Glomerular visceral epithelial cell (primary cell): ENCODE data around the gene SLA2.
"Not testable (repeated sequence)": the region's sequence is repeated elsewhere in the genome, so short reads cannot be mapped to it uniquely, and the experiment has no call there.

ENCODE experiments used
- DNase-seq: peaks from one replicate; pipeline ENCODE4 v3.0.0-alpha.2; 2016; ENCODE audit errors: extremely low spot score

Gene SLA2, protein sequence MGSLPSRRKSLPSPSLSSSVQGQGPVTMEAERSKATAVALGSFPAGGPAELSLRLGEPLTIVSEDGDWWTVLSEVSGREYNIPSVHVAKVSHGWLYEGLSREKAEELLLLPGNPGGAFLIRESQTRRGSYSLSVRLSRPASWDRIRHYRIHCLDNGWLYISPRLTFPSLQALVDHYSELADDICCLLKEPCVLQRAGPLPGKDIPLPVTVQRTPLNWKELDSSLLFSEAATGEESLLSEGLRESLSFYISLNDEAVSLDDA

DNA sequence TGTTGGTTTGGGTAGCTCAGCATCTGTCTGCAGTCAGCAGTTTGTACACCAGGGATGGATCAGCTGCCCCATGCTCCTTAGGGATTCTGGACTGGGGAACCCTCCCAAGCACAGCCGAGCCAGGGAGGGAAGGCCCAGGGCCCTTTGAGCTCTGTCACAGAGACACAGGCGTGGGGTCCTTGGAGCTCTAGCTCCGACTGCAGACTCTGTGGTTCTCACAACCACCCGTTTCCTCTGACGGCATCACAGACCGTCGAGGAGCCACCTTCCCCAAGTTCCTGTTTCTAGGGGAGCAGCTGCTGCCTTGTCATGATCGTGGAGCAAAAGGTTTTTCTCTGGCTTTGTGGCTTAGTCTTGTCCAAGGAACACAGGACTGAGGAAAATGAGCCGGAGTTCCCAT is at the start of gene SLA2:
Gene SLA2, minus strand, starts transcription at position 199 of the 400 bp plus-strand sequence. CDS start 4,861 bp downstream, outside the sequence.
- no peak for DNase-seq

DNA sequence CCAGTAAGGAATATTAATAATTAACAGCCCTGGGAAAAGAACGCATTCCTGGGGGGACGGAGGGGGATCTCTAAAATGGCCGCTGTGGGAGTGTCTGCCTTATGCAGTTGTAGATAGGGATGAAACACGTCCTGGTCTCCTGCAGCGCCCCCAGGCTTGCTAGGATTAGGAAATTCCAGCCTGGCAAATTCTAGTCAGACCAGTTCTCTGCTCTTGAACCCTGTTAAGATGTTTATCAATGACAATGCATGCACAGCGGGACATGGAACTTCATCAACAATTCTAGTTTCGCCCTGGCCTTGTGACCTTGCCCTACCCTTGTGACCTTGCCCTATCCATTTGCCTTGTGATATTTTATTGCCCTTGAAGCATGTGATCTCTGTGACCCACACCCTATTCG is 49.5 kb upstream of the SLA2 start:
- not testable (repeated sequence) for DNase-seq

DNA sequence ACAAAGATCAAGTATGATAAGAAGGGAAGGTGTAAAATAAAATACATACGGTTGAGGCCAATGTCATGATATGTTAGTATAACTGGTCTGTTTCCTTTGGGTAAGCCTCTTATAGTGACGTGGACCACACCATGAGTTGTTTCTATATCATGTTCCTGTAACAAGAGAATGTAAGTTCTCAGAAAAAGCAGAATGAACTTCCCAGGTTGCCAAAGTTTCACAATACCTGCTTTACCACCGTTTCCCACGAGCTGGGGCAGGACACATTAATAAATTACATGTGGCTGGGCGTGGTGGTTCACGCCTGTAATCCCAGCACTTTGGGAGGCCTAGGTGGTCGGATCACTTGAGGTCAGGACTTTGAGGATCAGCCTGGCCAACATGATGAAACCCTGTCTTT is 42.6 kb upstream of the SLA2 start:
- DNase-seq: no peak

DNA sequence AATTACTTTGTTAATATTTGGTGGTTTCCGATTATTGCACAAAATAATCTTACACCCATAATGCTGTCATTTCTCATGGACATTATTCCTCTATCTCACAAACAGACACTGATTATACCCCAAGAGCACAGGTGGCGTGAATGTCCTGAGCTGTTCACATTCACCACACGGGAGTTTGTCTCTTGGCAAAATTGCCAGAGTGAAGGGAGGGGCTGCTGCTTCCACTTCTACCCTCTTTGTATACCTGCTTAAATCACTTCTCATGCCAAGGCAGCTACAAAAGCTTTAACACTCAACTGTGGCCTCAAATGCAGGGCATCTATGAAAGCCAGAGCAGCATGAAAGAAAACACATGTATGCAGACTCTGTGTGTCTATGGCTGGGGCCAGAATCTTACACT is 41.9 kb upstream of the SLA2 start:
- DNase-seq: no peak

DNA sequence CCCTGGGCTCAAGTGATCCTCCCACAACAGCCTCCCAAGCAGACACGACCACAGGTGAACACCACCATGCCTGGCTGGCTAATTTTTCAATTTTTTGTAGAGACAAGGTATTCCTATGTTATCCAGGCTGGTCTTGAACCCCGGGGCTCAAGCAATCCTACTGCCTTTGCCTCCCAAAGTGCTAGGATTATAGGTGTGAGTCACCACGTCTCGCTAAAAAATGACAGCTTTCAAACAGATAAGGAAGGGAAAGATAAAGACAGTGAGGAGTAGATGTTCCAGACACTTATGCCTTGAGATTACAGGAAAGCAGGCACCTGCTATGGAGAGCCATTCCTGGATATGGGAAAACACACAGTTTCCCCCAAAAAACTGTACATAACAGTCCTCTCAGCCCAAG is 40.9 kb upstream of the SLA2 start:
- DNase-seq: no peak

DNA sequence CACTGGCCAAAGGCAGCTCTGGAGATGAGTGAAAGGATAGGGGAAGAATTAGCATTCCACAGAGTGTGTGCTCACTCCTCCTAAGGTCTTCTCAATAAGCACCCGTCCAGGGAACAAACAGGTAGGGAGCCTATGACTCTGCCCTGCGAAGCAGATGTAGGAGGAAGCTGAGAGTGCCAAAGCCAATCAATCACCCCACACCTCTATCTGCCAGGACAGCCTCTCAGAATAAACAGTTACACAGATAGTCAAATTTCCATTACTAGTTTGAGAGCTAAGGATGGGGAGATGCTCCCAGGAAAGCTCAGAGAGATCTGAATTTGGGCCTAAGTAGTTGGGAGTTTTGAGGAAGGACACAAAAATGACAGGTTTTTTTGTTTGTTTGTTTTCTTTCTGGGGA is 40.5 kb upstream of the SLA2 start:
- no peak for DNase-seq

DNA sequence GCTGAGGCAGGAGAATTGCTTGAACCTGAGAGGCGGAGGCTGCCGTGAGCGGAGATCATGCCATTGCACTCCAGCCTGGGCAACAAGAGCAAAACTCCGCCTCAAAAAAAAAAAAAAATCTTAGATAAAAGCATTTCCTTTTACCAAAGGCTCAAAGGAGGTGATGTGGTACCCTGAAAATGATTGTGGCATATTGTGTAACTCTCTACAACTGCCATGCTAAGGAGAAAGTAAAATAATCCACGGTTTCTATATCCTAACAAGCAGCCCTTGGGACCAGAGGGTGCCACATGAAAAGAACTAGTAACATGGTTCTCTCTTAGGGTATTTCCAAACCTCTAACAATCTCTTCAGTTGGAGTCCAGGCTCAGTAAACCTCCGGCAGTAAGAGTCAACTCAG is 38.8 kb upstream of the SLA2 start:
- no peak for DNase-seq

DNA sequence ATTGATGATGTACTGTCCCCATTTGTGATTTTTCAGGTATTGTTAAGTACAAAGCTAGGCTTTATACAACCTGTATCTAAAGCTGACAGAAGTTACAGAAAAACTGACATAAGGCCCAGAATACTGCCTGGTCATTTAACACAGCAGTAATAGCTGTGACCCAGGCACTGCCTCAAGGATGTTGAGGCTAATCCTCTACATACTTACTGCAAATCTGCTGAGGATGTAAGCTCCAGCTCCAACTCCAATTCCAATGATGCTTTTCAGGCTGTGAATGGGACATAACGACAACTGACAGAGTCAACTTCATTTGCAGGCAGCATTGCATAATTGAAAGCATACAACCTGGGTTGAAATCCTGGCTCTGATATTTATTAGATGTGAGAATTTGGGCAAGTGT is 36.3 kb upstream of the SLA2 start:
- no peak for DNase-seq

DNA sequence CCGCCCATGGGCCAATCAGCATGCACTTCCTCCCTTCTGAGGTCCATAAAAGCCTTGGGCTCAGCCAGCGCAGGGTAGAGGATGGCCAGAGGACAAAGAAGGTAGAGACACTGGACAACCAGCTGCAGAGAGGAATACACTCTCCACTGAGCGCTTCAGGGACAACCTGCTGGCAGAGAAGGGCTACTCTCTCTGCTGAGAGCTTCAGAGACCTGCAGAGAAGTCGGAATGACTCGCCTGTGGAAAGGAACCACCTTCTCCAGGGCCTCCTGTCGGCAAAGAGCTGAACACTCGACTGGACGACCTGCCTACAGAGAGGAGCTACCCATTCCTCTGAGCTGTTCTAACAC is 31.4 kb upstream of the SLA2 start:
- DNase-seq: no peak

DNA sequence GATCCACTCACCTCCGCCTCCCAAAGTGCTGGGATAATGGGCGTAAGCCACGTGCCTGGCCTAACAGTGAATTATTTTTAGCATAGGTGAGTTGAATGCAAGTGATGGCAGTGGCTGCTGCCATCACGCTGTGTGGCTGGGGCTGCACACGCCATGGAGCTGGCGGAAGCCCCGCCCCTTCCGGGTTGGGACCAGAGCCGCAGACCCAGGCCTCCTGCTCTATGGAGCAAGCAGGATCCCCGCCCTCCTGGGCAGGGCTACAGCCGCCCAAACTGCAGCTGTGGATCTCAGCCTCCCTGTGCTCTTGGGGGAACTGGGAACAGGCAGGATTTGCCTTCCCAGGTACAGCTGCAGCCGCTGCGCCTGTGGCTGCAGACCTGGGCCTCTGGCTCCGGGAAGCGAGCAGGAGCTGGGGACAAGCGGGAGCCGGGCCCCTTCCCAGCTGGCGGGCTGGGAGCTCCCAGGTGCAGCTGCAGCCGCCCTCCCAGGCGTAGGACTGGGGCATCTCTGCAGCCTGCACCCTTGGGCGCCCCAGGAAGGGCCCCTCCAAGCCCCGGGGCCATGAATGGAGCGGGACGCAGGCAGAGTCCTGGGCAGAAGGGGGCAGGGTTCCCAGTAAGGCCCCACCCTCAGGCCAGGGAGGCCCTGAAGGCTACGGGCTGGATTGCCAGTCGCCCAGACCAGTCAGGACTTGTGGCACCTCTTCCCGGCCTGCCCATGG is 30.9 kb upstream of the SLA2 start:
- no peak for DNase-seq

DNA sequence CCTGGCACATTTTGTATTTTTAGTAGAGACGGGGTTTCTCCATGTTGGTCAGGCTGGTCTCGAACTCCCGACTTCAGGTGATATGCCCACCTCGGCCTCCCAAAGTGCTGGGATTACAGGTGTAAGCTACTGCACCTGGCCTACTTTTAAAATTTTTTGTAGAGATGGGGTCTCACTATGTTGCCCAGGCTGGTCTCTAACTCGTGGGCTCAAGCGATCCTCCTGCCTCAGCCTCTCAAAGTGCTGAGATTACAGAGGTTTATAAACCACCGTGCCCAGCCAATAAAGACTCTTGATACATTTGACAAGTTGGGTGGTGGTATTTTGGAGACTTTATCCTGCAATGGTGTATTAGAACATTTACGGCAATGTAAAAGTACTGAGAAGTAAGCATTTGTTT is 29.5 kb upstream of the SLA2 start:
- DNase-seq: not testable (repeated sequence)

DNA sequence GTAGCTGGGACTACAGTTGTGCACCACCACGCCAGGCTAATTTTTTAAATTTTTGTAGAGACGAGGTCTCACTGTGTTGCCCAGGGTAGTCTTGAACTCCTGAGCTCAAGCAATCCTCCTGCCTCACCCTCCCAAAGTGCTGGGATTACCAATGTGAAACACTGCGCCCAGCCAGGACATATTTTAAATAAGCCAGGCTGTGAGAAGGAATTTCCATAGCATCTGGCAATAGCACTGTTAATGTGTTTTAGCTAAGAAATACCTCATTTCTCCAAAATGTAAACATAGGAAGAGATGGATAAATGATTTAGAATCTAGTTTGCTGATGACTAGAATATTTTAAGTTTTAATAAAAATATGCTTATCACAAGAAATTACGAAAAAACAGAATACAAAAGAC is 27.0 kb upstream of the SLA2 start:
- no peak for DNase-seq

DNA sequence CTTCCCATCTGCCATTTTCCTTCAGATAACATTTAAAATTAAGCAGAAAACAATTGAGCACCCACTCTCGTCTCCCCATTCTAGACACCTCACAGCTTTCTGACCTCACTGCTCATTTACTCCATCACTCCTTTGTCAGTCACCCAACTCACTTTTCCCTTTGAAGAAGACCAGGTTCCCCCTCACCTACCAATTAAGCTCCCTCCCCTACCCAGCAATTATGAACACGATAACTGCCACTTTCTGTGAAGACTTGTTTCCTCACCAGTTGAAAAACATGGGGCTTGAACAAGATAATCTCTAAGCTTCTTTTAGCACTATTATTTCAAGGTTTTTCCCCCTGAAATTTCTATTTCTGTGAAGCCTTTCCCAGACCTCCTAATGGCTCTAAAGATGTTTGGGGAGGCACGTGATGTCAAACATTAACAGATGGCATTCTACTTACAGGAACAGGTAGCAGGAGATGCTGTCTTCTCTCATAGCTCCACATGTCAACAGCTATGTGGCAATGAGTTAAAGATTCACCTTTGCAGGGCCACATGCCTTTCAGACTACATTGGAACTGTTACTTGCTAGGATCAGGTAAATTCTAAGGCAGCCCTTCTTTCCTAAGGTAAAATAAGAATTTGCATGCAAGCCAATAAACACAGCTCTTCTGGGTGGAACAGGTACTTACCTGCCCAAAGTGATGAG is 24.8 kb upstream of the SLA2 start:
- DNase-seq: no peak

DNA sequence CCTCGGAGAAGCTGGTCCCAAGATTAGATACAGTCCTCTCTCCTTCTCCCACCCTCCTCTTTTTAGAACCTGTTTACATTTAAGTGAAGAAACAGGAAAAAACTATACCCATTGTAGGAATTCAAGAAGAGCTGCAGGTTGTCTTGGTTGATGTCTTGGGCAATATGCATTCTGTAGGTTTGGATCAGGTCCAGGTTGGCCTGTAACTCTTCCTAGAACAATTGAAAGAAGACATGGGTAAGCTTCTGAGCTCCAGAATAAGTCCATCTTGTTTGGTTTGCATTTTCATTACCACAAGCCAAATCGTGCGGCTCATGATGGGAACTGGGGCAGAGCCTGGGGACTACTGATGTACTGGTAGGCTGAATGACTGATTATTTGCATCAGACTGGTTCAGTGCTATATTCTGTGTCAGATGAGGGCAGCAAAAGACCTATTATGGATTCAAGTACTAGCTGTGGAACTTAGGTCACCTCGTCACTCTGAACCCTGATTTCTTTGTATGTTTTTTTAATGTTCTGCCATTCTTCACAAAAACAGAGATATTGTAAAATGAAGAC is 20.3 kb upstream of the SLA2 start:
- DNase-seq: no peak

DNA sequence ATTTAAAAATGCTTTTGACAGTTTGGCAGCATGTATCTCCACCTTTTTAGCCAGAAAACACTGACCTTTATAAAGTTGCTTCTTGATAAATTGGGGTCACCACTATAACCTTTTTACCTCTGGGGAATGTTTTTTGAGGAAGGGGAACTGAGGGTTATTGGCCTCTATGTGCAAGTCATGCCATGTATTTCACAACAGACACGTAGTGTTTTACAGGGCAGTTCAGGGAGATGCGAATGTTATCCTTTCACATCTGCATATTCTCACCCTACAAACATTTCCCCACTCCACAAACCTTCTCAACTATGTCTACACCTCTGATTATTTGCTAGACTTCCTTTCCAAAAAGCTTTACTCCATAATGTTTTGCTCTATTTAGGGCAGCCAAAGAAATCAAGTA is 17.0 kb upstream of the SLA2 start:
- DNase-seq: no peak

DNA sequence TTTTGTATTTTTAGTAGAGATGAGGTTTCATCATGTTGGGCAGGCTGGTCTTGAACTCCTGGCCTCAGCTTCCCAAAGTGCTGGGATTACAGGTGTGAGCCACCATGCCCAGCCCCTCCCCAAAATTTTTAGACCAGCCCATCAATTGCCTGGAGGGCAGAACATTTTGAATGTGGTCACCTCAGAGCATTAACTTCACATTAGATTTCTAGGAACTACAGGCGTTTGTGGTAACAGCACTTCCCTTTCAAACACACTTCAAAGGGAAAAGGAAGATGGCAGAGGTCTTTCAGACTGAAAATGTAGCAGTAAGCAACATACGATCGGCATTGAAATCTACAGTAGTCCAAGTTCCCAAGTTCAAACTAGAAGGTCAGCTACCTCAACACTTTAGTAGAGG is 12.3 kb upstream of the SLA2 start:
- DNase-seq: no peak

DNA sequence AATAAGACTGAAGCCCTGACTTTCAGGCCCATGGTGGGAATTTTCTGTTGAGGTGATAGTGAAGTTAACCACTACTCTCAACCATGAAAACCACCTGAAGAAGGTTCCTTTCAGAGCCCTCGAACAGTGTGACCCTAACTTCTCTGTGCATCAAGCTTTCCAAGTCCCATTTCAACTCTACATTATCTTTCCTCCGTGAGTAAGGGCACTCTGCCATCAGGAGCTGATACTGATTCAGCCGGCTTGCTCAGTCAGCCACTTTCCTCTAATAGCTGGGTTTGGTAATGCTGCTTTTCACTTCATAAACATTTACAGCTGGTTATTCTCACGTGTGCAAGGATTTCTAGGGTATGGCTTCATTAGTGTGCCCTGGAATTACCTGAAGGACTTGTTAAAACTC is 10.7 kb upstream of the SLA2 start:
- DNase-seq: no peak

DNA sequence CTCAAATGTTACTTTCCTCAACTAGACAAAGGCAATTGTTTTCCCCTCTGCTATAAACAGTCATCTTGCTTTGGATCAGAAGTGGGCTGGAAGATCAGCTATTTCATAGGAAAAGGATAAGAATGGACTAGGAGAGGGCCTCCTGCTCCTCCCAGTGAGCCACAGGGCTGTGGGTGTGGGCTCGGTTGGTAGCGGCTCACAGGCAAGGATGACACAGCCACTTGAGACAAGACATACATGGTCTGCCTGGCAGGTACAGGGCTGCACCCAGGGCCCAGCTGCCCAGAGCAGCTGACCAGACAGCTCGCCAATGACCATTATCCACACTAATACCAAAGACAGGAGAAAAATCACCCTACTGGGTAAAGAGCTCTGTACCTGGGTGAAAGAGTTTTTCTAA is 9.0 kb upstream of the SLA2 start:
- DNase-seq: no peak

DNA sequence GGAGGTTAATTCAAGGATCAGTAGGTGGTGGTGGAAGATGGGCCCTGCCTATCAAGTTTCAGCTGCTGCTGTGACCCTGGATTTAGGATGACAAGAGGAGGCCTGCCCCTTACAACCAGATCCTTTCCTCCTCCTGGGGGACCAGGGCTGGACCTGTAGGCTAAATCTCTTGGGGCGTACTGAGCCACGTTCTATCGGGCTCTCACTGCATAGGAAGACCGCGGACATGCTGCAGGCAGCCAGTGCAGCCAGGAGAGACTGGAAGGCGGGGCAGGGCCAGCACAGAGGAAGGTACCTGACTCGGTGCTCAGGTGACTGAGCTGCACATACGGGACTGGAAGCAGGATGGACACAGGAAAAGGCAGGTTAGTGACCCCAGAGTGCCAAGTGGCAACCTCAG is 8.5 kb upstream of the SLA2 start:
- DNase-seq: no peak

DNA sequence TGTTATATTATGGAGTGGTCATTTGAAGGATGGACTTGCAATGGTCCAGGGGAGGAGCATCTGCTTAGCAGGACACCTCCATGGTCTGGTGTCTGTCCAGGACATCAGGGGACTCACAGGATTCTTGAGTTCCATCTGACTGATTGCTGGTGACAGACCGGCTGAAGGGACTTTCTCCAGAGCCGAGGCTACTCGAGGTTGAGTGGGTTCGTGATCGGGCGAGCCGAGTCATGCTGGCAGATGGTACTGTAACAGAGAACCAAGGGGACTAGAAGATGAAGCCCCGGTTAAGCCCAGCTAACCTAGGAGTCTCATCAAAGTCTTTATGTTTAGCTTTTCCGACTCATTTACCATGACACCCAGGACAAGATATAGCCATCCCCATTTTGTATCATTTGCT is 7.5 kb upstream of the SLA2 start:
- DNase-seq: no peak

DNA sequence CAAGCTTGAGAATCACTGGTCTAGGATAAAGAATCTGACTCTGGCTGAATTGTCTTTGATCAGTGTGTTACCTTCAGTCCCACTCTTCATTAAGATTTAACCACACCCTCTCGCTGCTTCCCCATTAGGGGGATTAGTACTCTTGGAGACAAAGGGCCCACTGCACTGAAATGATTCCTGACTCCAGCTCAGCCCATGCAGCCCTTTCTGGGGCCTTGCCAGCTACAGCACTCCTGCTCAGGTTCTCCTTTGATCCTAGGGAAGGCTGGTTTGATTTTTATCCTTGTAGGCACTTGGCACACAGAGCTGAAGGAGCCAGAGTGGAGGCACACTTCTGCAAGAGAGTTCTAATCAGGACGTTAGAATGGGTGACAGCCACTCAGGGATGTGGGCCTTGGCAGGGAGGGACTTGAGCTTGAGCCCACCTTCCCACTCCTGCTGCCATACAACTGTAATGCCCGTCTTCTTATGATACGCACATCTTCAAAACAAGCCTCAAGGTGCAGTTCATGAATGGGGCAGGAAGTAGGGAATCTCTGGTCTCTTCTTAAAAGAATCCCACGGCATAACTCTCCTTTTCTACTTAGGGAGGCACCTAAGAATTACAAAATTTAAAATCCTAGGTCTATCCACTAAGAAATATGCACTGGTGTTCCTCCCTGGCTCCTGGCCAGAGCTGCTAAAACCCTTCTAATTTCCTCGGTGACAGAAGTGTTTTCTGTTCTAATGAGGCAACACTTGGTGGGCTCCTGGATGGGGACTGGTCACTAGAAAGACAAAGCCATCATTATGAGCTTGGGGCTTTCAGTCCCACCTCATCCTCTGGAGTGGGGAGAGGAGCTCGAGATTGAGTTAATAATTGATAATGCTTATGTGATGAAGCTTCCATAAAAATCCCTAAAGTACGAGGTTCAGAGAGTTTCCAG is 1.5 kb upstream of the SLA2 start:
- DNase-seq: no peak

DNA sequence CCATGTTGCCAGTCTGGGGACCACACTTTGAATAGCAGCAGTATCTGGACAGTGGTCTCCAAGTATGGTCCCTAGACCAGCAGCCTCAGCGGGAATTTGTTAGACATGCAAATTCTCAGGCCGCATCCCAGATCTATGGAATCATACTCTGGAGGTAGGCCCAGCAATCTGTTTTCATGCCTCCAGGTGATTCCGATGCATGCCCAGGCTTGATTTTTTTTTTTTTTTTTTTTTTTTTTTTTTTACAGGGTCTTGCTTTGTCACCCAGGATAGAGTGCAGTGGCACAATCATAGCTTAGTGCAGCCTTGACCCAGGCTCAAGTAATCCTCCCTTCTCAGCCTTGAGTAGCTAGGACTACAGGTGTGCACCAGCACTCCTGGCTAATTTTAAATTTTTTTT is 682 bp upstream of the SLA2 start:
- DNase-seq: no peak
